HK-2 (cell line): ENCODE data around the gene POU2F1.
"Not testable (repeated sequence)": the region's sequence is repeated elsewhere in the genome, so short reads cannot be mapped to it uniquely, and the experiment has no call there.

Source experiments
- DNase-seq: peaks from one replicate; pipeline ENCODE4 v3.0.0-alpha.2; 2018; ENCODE audit not compliant: unreplicated experiment

The POU2F1 gene

GRCh38 chr1:167231873-167232450 lies 11.3 kb downstream of the POU2F1 start:
- DNase-seq: no peak

- DNase-seq: no peak
Observed at GRCh38 chr1:167232801-167233200, 12.1 kb downstream of the POU2F1 start.

- no peak for DNase-seq
Observed at GRCh38 chr1:167233373-167233772, 12.7 kb downstream of the POU2F1 start.

GRCh38 chr1:167237000-167237399 lies 16.3 kb downstream of the POU2F1 start:
- DNase-seq: no peak

GRCh38 chr1:167238713-167239112 lies 18.0 kb downstream of the POU2F1 start:
- DNase-seq: no peak

- DNase-seq: no peak
Observed at GRCh38 chr1:167239257-167239656, 18.6 kb downstream of the POU2F1 start.

- no peak for DNase-seq
Observed at GRCh38 chr1:167244244-167244643, 23.6 kb downstream of the POU2F1 start.

GRCh38 chr1:167245168-167245567 lies 24.5 kb downstream of the POU2F1 start:
- not testable (repeated sequence) for DNase-seq

GRCh38 chr1:167246971-167247370 lies 26.3 kb downstream of the POU2F1 start:
- no peak for DNase-seq

- no peak for DNase-seq
Observed at GRCh38 chr1:167247754-167248153, 27.1 kb downstream of the POU2F1 start.

GRCh38 chr1:167248707-167249642 lies 28.3 kb downstream of the POU2F1 start:
- no peak for DNase-seq

GRCh38 chr1:167249702-167250101 lies 29.0 kb downstream of the POU2F1 start:
- no peak for DNase-seq

- no peak for DNase-seq
Observed at GRCh38 chr1:167250482-167250881, 29.8 kb downstream of the POU2F1 start.

GRCh38 chr1:167251472-167251871 lies 30.8 kb downstream of the POU2F1 start:
- no peak for DNase-seq

GRCh38 chr1:167252986-167253385 lies 32.3 kb downstream of the POU2F1 start:
- no peak for DNase-seq

- DNase-seq: no peak
Observed at GRCh38 chr1:167258858-167259257, 38.2 kb downstream of the POU2F1 start.

GRCh38 chr1:167262836-167263235 lies 42.1 kb downstream of the POU2F1 start:
- DNase-seq: no peak

GRCh38 chr1:167263344-167263743 lies 42.7 kb downstream of the POU2F1 start:
- no peak for DNase-seq

- no peak for DNase-seq
Observed at GRCh38 chr1:167263819-167264464, 43.3 kb downstream of the POU2F1 start.

- DNase-seq: no peak
Observed at GRCh38 chr1:167266965-167267364, 46.3 kb downstream of the POU2F1 start.

- DNase-seq: no peak
Observed at GRCh38 chr1:167268347-167268787, 47.7 kb downstream of the POU2F1 start.

- DNase-seq: no peak
Observed at GRCh38 chr1:167270349-167271092, 49.8 kb downstream of the POU2F1 start.
